CD14-positive monocyte (primary cell): ENCODE measurements around the gene MCU. TPM values are rescaled to one million over a fixed set of nuclear protein-coding genes. Genes with fewer than 3 reads are reported as not detected.

Experiments
- DNase-seq, 3 donors: peaks; one replicate each; pipeline ENCODE4 v3.0.0-alpha.2; 2011 to 2022
- H2AFZ ChIP-seq: 2 replicates; pipeline ENCODE4 v1.6.0; 2012; ENCODE audit warnings: mild to moderate bottlenecking, low read depth, low read length, inconsistent platforms; ENCODE audit not compliant: insufficient read depth, poor library complexity, severe bottlenecking
- H3K27ac ChIP-seq, 2 donors: 1 replicate in 1 of 2; 2 replicates in 1 of 2; pipeline ENCODE4 v1.5.1; 2012 to 2013; ENCODE audit warnings: low read length in 2 of 2, control low read depth in 1 of 2, inconsistent platforms in 1 of 2, low read depth in 1 of 2, mild to moderate bottlenecking in 1 of 2
- H3K27me3 ChIP-seq, 2 donors: one replicate each; pipeline versions ENCODE4 v1.6.0 to v1.6.1; 2011 to 2013; ENCODE audit warnings: low read length in 2 of 2; ENCODE audit not compliant: control insufficient read depth in 2 of 2, insufficient read depth in 2 of 2
- H3K36me3 ChIP-seq, 2 donors: replicated peaks in 1 of 2; 1 replicate in 1 of 2; 2 replicates in 1 of 2; pipeline versions ENCODE4 v1.5.1 to v1.6.1; 2012 to 2013; ENCODE audit warnings: low read length in 2 of 2, control low read depth in 1 of 2, inconsistent platforms in 1 of 2, mild to moderate bottlenecking in 1 of 2; ENCODE audit not compliant: insufficient read depth in 2 of 2, control insufficient read depth in 1 of 2
- H3K4me1 ChIP-seq, 2 donors: 1 replicate in 1 of 2; 2 replicates in 1 of 2; pipeline versions ENCODE4 v1.5.1 to v1.6.1; 2012 to 2013; ENCODE audit warnings: low read length in 2 of 2, control low read depth in 1 of 2, inconsistent platforms in 1 of 2, mild to moderate bottlenecking in 1 of 2, moderate library complexity in 1 of 2; ENCODE audit not compliant: insufficient read depth in 2 of 2, control insufficient read depth in 1 of 2
- H3K4me2 ChIP-seq: replicated peaks from 2 replicates; pipeline ENCODE3; 2012; ENCODE audit warnings: low read length, moderate library complexity, mild to moderate bottlenecking; ENCODE audit not compliant: poor library complexity, severe bottlenecking; ENCODE audit errors: extremely low read depth
- H3K4me3 ChIP-seq, 3 experiments: fragments of 200-600 bp in 1 of 3; sonication (generic) in 1 of 3; replicated peaks in 1 of 3; 1 replicate in 2 of 3; 2 replicates in 1 of 3; pipeline ENCODE4 v1.5.1; 2011 to 2013; ENCODE audit warnings: low read length in 3 of 3, mild to moderate bottlenecking in 3 of 3, control low read depth in 2 of 3, low read depth in 2 of 3, inconsistent platforms in 1 of 3, moderate library complexity in 1 of 3
- H3K79me2 ChIP-seq: 2 replicates; pipeline ENCODE4 v1.6.0; 2012; ENCODE audit warnings: mild to moderate bottlenecking, control low read depth, inconsistent platforms, low read length, moderate library complexity; ENCODE audit not compliant: insufficient read depth
- H3K9ac ChIP-seq: 2 replicates; pipeline ENCODE4 v1.6.0; 2017; ENCODE audit warnings: low read length, mild to moderate bottlenecking; ENCODE audit not compliant: insufficient read depth, poor library complexity, severe bottlenecking
- H3K9me3 ChIP-seq, 2 donors: replicated peaks in 1 of 2; 1 replicate in 1 of 2; 2 replicates in 1 of 2; pipeline versions ENCODE4 v1.5.1 to v1.6.1; 2012 to 2013; ENCODE audit warnings: low read length in 2 of 2, control low read depth in 1 of 2; ENCODE audit not compliant: control insufficient read depth in 1 of 2, insufficient read depth in 1 of 2
- H4K20me1 ChIP-seq: 2 replicates; pipeline ENCODE4 v1.6.0; 2012; ENCODE audit warnings: mild to moderate bottlenecking, low read length, control low read depth, moderate library complexity; ENCODE audit not compliant: insufficient read depth
- H3K27ac Mint-ChIP-seq, 7 donors: one replicate each; pipeline ENCODE4 v1.8.0; 2020; ENCODE audit warnings: mild to moderate bottlenecking in 7 of 7, mixed read lengths in 7 of 7, moderate library complexity in 6 of 7, inconsistent platforms in 2 of 7
- H3K27me3 Mint-ChIP-seq, 3 donors: one replicate each; pipeline ENCODE4 v1.8.0; 2021 to 2022; ENCODE audit warnings: low read depth in 3 of 3, mild to moderate bottlenecking in 3 of 3, mixed read lengths in 3 of 3, moderate library complexity in 3 of 3, inconsistent platforms in 1 of 3
- H3K36me3 Mint-ChIP-seq, 2 donors: one replicate each; pipeline ENCODE4 v1.8.0; 2020; ENCODE audit warnings: mixed read lengths in 2 of 2, inconsistent platforms in 1 of 2, mild to moderate bottlenecking in 1 of 2
- H3K4me1 Mint-ChIP-seq: one replicate; pipeline ENCODE4 v1.8.0; 2020; ENCODE audit warnings: mild to moderate bottlenecking, mixed read lengths
- H3K4me3 Mint-ChIP-seq, 2 donors: one replicate each; pipeline ENCODE4 v1.8.0; 2020; ENCODE audit warnings: mild to moderate bottlenecking in 2 of 2, mixed read lengths in 2 of 2, moderate library complexity in 1 of 2
- H3K9me3 Mint-ChIP-seq, 7 donors: one replicate each; pipeline ENCODE4 v1.8.0; 2020 to 2022; ENCODE audit warnings: mixed read lengths in 7 of 7, mild to moderate bottlenecking in 6 of 7, moderate library complexity in 6 of 7, inconsistent platforms in 2 of 7
- CTCF ChIP-seq: fragments of 200-600 bp; IDR thresholded peaks from one replicate; pipeline ENCODE4 v1.8.0; 2022; ENCODE audit warnings: antibody characterized with exemption, mild to moderate bottlenecking
- WGBS: methylation state at CpG from one replicate; pipeline ENCODE4 v1.1.5; 2013; ENCODE audit warnings: missing lambda C conversion rate; ENCODE audit not compliant: insufficient coverage; 5-methylcytosine and 5-hydroxymethylcytosine counted together
- intact Hi-C, 2 donors: fragments of 100-400 bp; cut with micrococcal nuclease; formaldehyde crosslinking; loops; one replicate each; pipeline versions ENCODE4 v1.15.0 to v1.15.1; 2023
- polyA plus RNA-seq, 3 donors: library from polyadenylated mRNA; depleted of rRNA in 1 of 3; unstranded in 2 of 3; stranded (reverse) in 1 of 3; fragments of 300-500 nt in 2 of 3; fragments of >200 nt in 1 of 3; fragmentation: Illumina TruSeq in 2 of 3; gene quantifications; 1 replicate in 2 of 3; 2 replicates in 1 of 3; pipeline ENCODE4 v1.2.3, GENCODE V29; 2012 to 2021

MCU gene
- polyA plus RNA-seq, 3 donors, result 11.7 to 23.1 (median 16.5) TPM

- Histone ChIP-seq H4K20me1 (peaks cover 30% of the 10 kb centered on the region), H3K4me1 (no peaks in the 10 kb centered on the region), H3K4me3 (no peak overlapping the region), H3K9me3 (no peaks in the 10 kb centered on the region), H3K4me2 (no peak overlapping the region), H2AFZ (no peak overlapping the region), H3K79me2 (no peaks in the 10 kb centered on the region), H3K27ac (no peak overlapping the region), H3K36me3 (no peaks in the 10 kb centered on the region), H3K27me3 (no peaks in the 10 kb centered on the region), H3K9ac (no peak overlapping the region)
- no peak for TF ChIP-seq CTCF
- Mint-ChIP-seq H3K27me3 (peaks cover 0 to 1% (median 0%) of the 10 kb centered on the region in 3 donors), H3K9me3 (no peaks in the 10 kb centered on the region), H3K27ac (no peak overlapping the region), H3K4me1 (peaks cover 3% of the 10 kb centered on the region), H3K36me3 (peaks cover 3 to 4% of the 10 kb centered on the region in 2 donors), H3K4me3 (no peak overlapping the region)
- intact Hi-C loops, result no loop called here
- DNase-seq, result no peak
These were observed 136.4 kb downstream of the MCU start for GRCh38 chr10:72828294-72828693.

- no peaks in the 10 kb centered on the region for H3K79me2 ChIP-seq
- peaks cover 3% of the 10 kb centered on the region for H3K4me1 Mint-ChIP-seq
- no peaks in the 10 kb centered on the region for H3K27me3 Mint-ChIP-seq
- no peaks in the 10 kb centered on the region for H3K9me3 Mint-ChIP-seq
- no peak overlapping the region for H3K9ac ChIP-seq
- H3K27me3 ChIP-seq, result no peaks in the 10 kb centered on the region
- DNase-seq, result no peak
- no peak overlapping the region for H3K27ac Mint-ChIP-seq
- no CpG with 5 or more reads among the region's 2 CpGs for WGBS
- TF ChIP-seq CTCF, result no peak
- intact Hi-C loops, result loop anchor here in 1 of 2 donors (5.0 kb wide), 1 partner anchor 463 kb away; no protein-coding TSS in a partner anchor
- H4K20me1 ChIP-seq, result peaks cover 25% of the 10 kb centered on the region
- H3K9me3 ChIP-seq, result no peaks in the 10 kb centered on the region
- no peak overlapping the region for H3K4me3 ChIP-seq
- no peaks in the 10 kb centered on the region for H3K4me1 ChIP-seq
- H3K36me3 ChIP-seq, result peaks cover 8 to 14% of the 10 kb centered on the region in 2 donors
- no peak overlapping the region for H2AFZ ChIP-seq
- no peak overlapping the region for H3K4me3 Mint-ChIP-seq
- peaks cover 9 to 12% of the 10 kb centered on the region in 2 donors for H3K36me3 Mint-ChIP-seq
- no peak overlapping the region for H3K4me2 ChIP-seq
- H3K27ac ChIP-seq, result no peak overlapping the region
These were observed 138.7 kb downstream of the MCU start for GRCh38 chr10:72830625-72831024.
